Measurements from ENCODE around the gene LHFPL2.

DNA sequence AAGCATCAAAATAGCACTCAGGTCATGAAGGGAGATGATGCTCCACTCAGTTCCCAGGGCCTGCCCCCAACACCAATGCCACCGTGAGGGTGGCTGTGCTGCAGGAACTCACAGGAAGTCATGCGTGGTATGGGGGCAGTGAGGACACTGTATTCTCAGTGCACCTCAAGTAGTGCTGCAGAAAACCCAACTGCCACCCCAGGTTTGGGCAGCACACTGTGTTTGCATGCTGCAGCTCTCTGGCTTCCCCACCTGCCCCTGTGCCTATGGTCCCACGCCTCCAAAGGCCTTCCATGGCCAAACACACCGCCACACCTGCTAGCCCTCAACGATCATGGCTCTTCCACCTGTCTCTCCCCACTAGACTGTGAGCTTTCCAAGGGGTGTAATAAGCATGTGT, 14.3 kb downstream of the LHFPL2 start:
- TF ChIP-seq, protein P1, sequence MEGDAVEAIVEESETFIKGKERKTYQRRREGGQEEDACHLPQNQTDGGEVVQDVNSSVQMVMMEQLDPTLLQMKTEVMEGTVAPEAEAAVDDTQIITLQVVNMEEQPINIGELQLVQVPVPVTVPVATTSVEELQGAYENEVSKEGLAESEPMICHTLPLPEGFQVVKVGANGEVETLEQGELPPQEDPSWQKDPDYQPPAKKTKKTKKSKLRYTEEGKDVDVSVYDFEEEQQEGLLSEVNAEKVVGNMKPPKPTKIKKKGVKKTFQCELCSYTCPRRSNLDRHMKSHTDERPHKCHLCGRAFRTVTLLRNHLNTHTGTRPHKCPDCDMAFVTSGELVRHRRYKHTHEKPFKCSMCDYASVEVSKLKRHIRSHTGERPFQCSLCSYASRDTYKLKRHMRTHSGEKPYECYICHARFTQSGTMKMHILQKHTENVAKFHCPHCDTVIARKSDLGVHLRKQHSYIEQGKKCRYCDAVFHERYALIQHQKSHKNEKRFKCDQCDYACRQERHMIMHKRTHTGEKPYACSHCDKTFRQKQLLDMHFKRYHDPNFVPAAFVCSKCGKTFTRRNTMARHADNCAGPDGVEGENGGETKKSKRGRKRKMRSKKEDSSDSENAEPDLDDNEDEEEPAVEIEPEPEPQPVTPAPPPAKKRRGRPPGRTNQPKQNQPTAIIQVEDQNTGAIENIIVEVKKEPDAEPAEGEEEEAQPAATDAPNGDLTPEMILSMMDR (IDR thresholded peaks at IDR 0.05 in 8 of 11, conservative IDR thresholded peaks at IDR 0.05 in 3 of 11), result no peak
- no peak for TF ChIP-seq POLR2A (IDR thresholded peaks at IDR 0.05)
- TF ChIP-seq POLR2AphosphoS5 (IDR thresholded peaks at IDR 0.05), result no peak

Data from spleen (tissue), 7 donors.